Fibroblast of skin of left quadriceps (primary cell): Measurements from ENCODE around the gene CPNE5.
"Not testable (repeated sequence)": the region's sequence is repeated elsewhere in the genome, so short reads cannot be mapped to it uniquely, and the experiment has no call there.

Experiments used
- DNase-seq, 2 experiments: peaks; one replicate each; pipeline ENCODE4 v3.0.0-alpha.2; 2013; ENCODE audit warnings: low read depth in 2 of 2

The CPNE5 gene

GRCh38 chr6:36725581-36725980, 113.7 kb downstream of the CPNE5 start:
- DNase-seq = no peak

DNA sequence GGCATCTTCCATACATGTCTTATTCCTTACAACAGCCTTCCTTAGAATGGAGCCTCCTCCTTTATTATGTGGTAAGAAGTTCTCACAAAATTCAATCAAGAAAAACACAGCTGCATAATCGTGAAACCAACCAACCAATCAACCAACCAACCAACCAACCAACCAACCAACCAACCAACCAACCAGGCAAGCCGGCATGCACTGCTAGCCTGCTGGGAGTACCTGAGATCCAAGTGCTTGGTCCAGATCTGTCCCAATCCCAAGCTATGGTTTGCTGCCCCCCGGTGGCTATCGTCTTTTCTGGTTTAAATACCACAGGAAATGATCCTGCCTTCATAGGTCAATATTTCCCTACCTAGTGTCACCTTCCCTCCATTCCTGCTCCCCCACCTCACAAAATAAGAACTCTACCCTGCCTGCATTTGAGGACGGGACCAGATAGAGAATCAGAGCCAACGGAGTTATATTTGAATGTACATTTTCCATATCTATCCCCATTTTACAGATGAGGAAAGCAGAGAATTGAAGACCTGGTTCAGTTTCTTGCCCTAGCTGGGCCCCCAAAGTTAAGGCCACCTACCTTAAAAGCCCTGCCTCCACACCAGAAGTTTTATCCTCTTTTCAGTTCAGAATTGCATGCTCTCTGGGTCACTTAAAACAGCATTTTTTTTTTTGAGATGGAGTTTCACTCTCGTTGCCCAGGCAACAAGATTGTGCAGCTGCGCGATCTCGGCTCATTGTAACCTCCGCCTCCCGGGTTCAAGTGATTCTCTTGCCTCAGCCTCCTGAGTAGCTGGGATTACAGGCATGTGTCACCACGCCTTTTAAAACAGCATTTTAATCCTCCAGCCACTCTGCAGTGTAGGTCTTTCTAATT, 114.5 kb downstream of the CPNE5 start:
- peak in 1 of 2 experiments; percentile 21 for DNase-seq

- DNase-seq = not testable (repeated sequence)
Measured at GRCh38 chr6:36723992-36724391, 115.3 kb downstream of the CPNE5 start.

DNA sequence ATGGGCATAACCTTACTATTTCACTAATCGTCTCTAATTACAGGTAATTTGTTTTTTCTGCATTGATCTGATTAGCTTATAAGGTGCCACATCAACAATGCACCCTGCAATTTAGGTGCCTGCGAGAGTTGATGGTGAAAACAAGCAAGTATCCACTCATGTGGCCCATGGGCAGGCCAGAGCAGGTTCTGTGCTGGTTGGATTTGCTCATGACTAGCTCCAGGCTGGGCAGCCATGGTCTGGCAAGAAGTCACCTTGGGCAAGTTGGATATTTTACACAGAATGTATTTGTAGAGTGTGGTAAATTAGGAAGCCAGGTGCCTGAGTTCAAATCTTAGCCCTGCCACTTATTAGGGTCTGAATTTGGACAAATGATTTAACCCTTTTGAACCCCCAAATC, 116.4 kb downstream of the CPNE5 start:
- no peak for DNase-seq

DNA sequence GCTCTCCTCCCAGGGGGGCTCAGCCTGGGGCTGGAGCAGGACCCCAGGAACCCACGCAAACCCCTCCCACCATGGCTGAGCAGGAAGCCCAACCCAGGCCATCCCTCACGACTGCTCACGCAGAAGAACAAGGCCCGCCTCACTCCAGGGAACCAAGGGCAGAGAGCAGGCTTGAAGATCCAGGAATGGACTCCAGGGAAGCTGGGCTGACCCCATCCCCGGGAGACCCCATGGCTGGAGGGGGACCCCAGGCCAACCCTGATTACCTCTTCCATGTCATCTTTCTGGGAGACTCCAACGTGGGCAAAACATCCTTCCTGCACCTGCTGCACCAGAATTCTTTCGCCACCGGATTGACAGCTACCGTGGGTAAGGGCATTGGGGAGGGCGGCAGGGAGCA, 116.9 kb downstream of the CPNE5 start:
- no peak for DNase-seq

DNA sequence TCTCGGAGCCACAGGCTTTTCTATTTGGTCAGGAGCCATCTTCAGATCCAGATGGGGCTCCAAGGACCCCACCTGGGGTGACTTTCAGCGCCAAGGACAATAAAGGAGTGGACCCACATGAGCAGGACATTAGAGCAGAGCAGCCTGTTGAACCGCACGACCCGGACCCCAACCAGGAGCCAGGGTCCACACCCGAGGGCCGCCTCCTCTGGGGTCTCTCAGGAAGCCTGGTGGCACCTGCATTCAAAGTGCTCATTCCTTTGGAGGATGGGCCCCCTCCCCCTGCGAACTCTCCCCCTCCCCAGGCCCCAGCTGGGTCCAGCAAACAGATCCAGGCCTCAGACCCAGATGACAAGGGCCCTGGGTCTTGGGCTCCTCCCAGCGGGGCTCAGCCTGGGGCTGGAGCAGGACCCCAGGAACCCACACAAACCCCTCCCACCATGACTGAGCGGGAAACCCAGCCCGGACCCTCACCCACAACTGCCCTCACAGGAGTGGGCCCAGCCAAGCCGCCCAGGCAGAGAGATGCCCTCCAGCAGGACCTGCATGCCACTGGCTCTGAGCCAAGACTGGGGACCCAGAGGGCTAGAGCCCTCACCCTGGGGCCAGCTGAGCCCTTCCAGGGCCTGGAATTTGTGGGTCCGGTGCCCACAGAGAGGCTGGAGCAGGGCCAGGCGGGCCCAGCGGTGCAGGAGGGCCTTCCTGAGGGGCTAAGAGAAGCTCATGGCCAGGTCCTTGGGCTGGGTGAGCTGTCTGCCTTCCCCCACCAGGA, 117.7 kb downstream of the CPNE5 start:
- DNase-seq = no peak

DNA sequence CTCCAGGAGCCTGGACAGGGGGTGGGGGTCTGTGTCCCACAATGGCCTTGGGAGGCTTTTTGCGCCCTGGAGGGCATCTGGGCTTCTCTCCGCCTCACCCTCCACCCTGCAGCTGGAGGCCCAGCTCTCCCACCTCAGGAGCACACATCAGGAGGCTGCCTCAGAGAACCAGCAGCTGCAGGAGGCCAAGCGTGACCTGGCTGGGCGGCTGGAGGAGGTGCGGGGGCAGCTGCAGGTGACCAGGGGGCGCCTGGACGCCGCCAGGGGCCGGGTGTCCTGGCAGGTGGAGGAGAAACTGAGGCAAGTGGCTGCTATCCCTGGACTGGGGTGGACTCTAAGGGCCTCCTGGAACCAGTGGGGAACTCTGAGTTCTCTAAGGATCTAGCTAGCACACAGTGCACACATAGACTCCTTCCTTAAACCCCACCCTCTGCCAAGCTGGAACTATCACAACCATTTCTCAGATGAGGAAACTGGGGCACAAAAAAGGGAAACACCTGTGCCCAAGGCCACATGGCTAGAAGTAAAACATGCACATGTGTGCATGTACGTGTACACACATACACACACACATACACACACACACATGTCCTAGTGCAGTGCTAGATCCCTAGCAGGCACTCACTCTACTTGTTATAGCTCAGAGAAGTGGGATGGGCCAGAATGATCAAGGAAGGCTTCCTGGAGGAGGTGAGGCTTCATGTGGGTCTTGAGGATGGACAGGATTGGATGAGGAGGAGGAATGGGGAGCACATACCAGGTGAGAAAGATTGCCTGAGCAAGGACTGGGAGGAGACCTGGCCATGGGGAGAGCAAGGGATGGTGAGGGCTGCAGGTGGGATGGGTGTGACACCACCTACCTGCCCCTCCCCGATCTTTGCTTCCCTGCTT, 118.7 kb downstream of the CPNE5 start:
- DNase-seq = no peak

DNA sequence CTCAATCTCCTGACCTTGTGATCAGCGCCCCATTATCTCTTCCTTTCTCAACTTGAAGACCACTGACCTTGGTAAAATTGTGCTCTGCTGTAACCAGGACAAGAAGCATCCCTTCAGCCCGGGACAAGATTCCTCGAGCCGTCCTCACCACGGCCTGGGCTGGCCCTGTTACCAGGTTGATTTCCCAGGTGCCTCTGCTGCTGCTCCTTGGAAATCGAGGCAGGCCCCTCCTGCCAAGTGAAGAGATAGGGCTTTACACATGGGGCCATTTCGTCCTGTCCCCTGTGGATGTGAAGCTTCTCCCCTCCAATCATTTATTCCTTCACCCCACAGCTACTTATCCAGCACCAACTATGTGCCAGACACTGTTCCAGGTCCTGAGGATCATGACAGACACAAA, 120.1 kb downstream of the CPNE5 start:
- no peak for DNase-seq

DNA sequence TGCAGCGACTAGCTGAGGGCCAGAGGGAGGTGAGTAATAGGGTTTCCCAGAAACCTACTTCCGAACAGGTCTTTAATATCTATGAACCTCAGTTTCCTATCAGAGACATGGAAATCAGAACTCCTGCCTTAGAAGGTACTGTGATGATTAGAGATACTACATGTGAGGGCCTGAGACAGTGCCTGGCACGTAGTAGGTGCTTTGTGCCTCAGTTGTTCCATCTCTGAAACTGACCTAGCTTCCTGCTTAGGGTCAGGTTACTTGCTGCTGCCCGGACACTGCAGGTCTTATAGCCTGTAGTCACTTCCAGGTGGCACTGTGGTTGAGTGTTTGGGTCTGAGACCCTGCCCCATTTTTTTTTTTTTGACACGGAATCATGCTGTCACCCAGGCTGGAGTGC, 120.7 kb downstream of the CPNE5 start:
- DNase-seq = no peak

- DNase-seq = no peak
Measured at GRCh38 chr6:36717871-36718540, 121.2 kb downstream of the CPNE5 start.

GRCh38 chr6:36717231-36717825, 121.9 kb downstream of the CPNE5 start:
- DNase-seq = no peak

DNA sequence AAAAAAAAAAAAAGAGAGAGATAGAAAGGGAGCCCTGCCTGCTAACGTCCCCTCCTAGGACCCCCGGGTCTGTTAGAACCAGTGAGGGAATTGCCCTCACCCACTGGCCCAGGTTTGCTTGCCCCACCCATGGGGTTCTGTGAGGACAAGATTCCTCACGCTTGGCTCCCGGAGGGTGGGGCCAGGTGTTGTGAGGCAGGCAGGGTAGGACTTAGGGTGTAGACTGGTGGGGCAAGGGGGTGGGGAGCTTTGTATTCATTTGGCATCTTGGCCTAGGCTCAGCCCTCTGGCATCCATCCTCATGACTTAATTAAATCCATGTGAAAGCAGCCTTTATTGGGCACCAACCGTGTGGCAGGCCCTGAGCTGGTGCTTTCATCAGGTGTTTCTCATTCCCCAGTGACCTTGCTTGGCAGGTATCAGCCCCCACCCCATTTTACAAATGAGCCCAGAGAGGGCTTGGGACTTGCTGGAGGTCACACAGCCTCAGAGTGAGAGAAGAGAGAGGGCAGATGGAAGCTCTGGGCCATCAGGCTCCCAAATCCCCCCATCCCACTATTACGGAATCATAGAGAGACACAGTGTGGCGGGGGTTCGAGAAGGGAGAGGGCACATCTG, 122.7 kb downstream of the CPNE5 start:
- no peak for DNase-seq

- DNase-seq = no peak
Measured at GRCh38 chr6:36715469-36715868, 123.8 kb downstream of the CPNE5 start.

- no peak for DNase-seq
Measured at GRCh38 chr6:36714511-36714910, 124.7 kb downstream of the CPNE5 start.

DNA sequence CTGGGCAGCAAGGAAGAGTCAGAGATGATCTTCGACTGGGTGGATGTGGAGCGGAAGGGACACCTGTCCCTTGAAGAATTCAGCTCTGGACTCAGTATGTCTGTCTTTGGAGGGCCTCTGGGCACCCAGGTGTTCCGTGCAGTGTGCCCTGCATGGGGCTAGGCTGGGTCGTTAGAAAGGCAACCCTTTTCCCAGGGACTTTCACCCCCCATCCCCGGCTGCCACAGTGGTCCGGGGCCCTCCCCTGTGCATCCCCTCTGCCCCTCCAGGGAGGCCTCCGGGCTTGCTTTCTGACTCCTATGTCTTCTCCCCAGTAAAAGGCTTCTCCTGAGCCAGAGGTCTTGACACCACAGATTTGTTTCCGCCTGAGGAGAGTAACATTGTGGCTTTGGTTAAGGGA, 125.4 kb downstream of the CPNE5 start:
- no peak for DNase-seq

DNA sequence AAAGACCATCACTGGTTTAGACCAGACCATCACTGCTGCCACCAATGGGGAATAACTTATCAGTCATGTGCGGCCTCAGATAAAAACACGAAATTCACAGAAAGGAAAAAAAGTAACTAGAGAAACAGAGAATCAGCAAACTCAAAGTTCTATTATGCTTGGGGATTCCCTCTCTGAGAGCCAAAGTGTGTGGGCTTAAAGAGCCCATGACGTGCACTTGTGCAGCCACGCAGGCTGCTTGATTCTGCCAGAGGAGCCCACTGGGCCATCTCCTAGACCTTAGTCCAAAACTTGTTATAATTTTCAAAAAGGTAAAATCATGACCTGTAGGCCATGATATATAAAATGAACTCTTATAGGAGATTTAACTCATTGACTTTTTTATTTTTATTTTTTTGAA, 126.4 kb downstream of the CPNE5 start:
- no peak for DNase-seq

DNA sequence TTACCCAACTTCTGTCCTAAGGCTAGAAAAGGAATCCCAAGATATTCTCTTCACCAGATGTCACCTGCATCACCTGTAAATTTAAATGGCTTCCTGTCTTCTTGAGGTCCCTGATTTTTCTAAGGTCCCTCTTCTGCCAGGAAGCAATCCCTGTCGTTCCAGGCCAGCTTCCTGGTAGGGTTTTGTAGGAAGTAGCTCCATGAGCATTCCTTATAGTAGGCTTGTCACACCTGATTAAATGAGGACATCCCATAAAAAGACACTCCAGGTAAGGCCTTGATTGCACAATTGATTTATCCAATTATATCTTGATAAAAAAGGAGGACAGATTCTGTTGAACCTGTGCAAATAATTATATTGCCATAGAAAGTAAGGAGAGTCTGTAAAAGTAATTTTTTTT, 132.9 kb downstream of the CPNE5 start:
- DNase-seq = no peak

GRCh38 chr6:36704961-36705577, 134.2 kb downstream of the CPNE5 start:
- DNase-seq = not testable (repeated sequence)

- no peak for DNase-seq
Measured at GRCh38 chr6:36703982-36704381, 135.3 kb downstream of the CPNE5 start.

DNA sequence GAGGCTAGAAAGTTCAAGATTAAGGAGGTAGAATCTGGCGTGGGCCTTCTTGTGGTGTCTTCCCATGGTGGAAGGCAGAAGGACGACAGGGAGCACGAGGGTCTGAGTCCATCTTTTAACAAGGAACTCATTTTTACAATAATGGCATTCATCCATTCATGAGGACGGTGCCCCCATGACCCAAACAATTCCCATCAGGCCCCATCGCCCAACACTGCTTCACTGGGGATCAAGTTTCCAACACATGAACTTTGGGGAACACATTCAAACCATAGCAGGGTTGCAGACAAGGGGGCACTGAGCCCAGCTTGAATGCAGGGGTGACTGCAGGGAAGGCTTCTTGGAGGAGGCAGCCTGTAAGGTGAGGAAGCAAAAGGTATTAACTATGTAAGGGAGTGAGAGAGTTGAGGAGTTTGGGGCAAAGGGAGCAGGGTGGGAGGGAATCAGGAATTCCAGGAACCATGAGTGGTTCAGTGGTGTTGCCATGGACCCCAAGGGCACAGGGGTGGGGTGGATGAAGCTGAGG, 136.1 kb downstream of the CPNE5 start:
- no peak for DNase-seq
